ENCODE data around the gene CBX3. TPM values are rescaled to one million over a fixed set of nuclear protein-coding genes. Genes with fewer than 3 reads are reported as not detected.

The CBX3 gene
- total RNA-seq, 2 experiments from 2014 or later, result 252 to 364 TPM

DNA sequence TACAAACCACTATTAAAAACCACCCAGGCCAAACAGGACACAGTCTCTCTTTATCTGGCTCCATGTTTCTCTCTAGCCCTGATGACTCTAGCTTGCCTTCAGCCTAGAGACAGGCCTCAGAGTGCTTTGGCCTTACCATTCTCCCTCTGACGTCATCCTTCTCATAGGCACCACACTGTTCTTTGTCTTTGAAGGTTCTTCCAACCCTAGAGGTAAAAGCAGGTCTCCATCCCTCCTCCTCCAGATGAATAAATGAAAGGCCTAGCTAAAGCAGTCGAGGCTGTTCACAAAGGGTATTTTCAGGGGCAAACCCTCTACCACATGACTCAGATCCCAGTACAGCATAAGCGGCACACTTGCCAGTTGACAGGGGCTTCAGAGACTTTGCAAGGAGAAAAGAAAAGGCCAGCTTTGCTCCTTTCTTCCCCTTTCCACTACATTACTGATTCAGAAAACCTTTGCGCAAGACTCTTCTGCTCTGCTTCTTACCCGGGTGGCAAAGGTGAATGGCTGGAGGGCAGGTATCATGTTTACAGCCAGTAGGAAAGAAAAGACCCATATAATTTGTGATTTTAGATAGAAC lies 34.8 kb upstream of the CBX3 start:
- Histone ChIP-seq H3K9me3 (ENCODE audit: low read length) (no peaks in the 10 kb centered on the region), H3K36me3 (ENCODE audit: insufficient read depth, low read length) (peaks cover 18% of the 10 kb centered on the region), H3K4me1 (ENCODE audit: insufficient read depth, low read length, poor library complexity, severe bottlenecking) (peaks cover 13% of the 10 kb centered on the region), H3K4me3 (ENCODE audit: low read depth, low read length, poor library complexity, severe bottlenecking) (no peak overlapping the region), H3K4me2 (ENCODE audit: low read length) (peak overlapping the region; percentile 21; the same call in 1 of the 2 replicates), H3K9me2 (ENCODE audit: insufficient read depth, low read length) (no peaks in the 10 kb centered on the region), H3K79me2 (ENCODE audit: insufficient read depth, low read depth, low read length) (peaks cover 9% of the 10 kb centered on the region; the same call in 1 of the 2 replicates), H4K20me1 (ENCODE audit: insufficient read depth, low read length) (no peaks in the 10 kb centered on the region), H3K27ac (ENCODE audit: low read depth, low read length, poor library complexity, severe bottlenecking) (no peak overlapping the region), H2AFZ (ENCODE audit: low read length) (no peak overlapping the region)
- DNase-seq (ENCODE audit: low spot score), result no peak
- TF ChIP-seq, protein P1, sequence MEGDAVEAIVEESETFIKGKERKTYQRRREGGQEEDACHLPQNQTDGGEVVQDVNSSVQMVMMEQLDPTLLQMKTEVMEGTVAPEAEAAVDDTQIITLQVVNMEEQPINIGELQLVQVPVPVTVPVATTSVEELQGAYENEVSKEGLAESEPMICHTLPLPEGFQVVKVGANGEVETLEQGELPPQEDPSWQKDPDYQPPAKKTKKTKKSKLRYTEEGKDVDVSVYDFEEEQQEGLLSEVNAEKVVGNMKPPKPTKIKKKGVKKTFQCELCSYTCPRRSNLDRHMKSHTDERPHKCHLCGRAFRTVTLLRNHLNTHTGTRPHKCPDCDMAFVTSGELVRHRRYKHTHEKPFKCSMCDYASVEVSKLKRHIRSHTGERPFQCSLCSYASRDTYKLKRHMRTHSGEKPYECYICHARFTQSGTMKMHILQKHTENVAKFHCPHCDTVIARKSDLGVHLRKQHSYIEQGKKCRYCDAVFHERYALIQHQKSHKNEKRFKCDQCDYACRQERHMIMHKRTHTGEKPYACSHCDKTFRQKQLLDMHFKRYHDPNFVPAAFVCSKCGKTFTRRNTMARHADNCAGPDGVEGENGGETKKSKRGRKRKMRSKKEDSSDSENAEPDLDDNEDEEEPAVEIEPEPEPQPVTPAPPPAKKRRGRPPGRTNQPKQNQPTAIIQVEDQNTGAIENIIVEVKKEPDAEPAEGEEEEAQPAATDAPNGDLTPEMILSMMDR (conservative IDR thresholded peaks at IDR 0.05; ENCODE audit: low read length), result no peak
- no peak for TF ChIP-seq EZH2phosphoT487 (IDR thresholded peaks at IDR 0.05; ENCODE audit: borderline replicate concordance, low read depth, low read length)
- intact Hi-C loops (cut with micrococcal nuclease; ENCODE audit: unreplicated experiment), result no loop called here
- POLR2A ChIA-PET, result interaction anchor here (0.5 to 2.9 kb wide), 5 partner anchors 10 to 300 kb away, joined by 3 to 22 read pairs (median 6); partner anchors contain the start of gene NFE2L3
- BruUV-seq (replicated peaks), result no TSS peak
- CTCF ChIA-PET (ENCODE audit: unreplicated experiment), result no interaction called here

DNA sequence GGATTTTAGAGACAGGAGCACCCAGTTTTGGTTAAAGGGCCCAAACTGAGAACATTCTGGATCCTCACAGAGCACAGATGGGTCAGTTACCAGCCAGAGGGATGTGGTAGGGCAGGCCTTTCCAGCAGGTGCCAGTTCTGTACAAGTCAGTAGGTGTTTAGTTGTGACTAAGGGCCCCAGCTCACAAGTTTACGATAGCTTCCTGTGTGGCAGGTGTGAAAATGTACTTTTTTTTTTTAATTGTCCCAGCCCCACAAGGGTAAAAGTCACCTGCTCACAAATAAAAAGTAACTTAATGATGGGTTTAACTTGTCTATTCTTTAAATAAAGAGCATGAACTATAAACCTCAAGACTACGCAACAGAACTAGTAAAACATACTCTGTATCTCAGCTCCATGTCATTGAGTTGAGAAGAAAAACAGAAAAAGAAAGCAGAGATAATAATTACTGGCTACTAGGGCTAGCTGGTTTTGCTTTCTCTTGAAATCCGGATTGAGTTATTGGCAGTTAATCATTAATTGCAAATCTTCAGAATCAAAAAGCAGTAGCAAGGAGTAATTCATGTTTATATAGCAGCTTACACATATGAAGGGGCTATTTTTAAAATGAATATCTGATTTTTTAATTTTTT lies 34.1 kb upstream of the CBX3 start:
- BruUV-seq (replicated peaks), result no TSS peak
- TF ChIP-seq, protein P1 (conservative IDR thresholded peaks at IDR 0.05; ENCODE audit: low read length), result no peak
- no peak for TF ChIP-seq EZH2phosphoT487 (IDR thresholded peaks at IDR 0.05; ENCODE audit: borderline replicate concordance, low read depth, low read length)

More for the DNA sequence above, 34.1 kb upstream of the CBX3 start:
- ChIA-PET CTCF (ENCODE audit: unreplicated experiment) (no interaction called here), POLR2A (interaction anchor here (0.7 to 2.9 kb wide), 4 partner anchors 10 to 164 kb away, joined by 3 to 22 read pairs (median 6); partner anchors contain the start of gene NFE2L3)
- Histone ChIP-seq H3K9me2 (ENCODE audit: insufficient read depth, low read length) (no peaks in the 10 kb centered on the region), H3K4me3 (ENCODE audit: low read depth, low read length, poor library complexity, severe bottlenecking) (no peak overlapping the region), H3K36me3 (ENCODE audit: insufficient read depth, low read length) (peaks cover 23% of the 10 kb centered on the region), H3K4me2 (ENCODE audit: low read length) (peak overlapping the region; percentile 21; the same call in 1 of the 2 replicates), H4K20me1 (ENCODE audit: insufficient read depth, low read length) (no peaks in the 10 kb centered on the region), H2AFZ (ENCODE audit: low read length) (no peak overlapping the region), H3K4me1 (ENCODE audit: insufficient read depth, low read length, poor library complexity, severe bottlenecking) (peaks cover 13% of the 10 kb centered on the region), H3K27ac (ENCODE audit: low read depth, low read length, poor library complexity, severe bottlenecking) (no peak overlapping the region), H3K9me3 (ENCODE audit: low read length) (no peaks in the 10 kb centered on the region), H3K79me2 (ENCODE audit: insufficient read depth, low read depth, low read length) (peaks cover 9% of the 10 kb centered on the region; the same call in 1 of the 2 replicates)
- intact Hi-C loops (cut with micrococcal nuclease; ENCODE audit: unreplicated experiment), result no loop called here
- no peak for DNase-seq (ENCODE audit: low spot score)
